ENCODE measurements around the gene SCOC. TPM values are rescaled to one million over a fixed set of nuclear protein-coding genes. Genes with fewer than 3 reads are reported as not detected.

SCOC gene
- total and polyA plus RNA-seq, 9 of the 15 experiments (the other 6 are each of a cell fraction or from before 2014, with no cell fraction given): 16.8 to 110 (median 46.7) TPM

DNA sequence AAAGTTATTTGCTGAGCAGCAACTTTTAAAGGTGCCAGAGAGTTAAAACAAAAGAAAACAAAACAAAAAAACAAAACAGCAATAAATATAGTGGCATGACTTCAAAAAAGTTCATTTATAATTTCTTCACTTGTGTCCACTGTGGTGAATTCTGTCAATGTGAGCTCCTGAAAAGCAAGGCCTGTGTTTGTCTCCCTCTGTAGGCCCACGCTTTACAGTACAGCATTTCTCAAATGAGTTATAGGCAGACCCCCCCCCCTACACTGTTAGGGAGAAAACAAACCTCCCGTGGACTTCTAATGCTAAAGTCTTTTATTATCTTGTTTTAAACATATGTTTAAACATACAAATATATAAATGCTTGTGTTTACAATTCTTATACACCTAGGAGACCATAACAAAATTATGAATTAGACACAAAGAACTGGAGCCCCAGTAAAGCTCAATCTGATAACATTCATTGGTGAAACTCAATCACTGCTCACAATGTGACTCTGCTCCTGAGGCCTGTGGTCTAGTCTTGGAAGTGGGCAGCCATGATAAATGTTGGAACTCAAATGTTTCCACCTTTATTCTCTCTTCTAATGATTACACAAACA, 47.0 kb upstream of the SCOC start:
- no TSS peak for BruUV-seq (replicated peaks)
- no peak for TF ChIP-seq ZNF239 (CRISPR knock-in tag; IDR thresholded peaks at IDR 0.05)
- TF ChIP-seq, protein P1, sequence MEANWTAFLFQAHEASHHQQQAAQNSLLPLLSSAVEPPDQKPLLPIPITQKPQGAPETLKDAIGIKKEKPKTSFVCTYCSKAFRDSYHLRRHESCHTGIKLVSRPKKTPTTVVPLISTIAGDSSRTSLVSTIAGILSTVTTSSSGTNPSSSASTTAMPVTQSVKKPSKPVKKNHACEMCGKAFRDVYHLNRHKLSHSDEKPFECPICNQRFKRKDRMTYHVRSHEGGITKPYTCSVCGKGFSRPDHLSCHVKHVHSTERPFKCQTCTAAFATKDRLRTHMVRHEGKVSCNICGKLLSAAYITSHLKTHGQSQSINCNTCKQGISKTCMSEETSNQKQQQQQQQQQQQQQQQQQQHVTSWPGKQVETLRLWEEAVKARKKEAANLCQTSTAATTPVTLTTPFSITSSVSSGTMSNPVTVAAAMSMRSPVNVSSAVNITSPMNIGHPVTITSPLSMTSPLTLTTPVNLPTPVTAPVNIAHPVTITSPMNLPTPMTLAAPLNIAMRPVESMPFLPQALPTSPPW (CRISPR knock-in tag; IDR thresholded peaks at IDR 0.05): peak; percentile 34
- TF ChIP-seq, protein P2, sequence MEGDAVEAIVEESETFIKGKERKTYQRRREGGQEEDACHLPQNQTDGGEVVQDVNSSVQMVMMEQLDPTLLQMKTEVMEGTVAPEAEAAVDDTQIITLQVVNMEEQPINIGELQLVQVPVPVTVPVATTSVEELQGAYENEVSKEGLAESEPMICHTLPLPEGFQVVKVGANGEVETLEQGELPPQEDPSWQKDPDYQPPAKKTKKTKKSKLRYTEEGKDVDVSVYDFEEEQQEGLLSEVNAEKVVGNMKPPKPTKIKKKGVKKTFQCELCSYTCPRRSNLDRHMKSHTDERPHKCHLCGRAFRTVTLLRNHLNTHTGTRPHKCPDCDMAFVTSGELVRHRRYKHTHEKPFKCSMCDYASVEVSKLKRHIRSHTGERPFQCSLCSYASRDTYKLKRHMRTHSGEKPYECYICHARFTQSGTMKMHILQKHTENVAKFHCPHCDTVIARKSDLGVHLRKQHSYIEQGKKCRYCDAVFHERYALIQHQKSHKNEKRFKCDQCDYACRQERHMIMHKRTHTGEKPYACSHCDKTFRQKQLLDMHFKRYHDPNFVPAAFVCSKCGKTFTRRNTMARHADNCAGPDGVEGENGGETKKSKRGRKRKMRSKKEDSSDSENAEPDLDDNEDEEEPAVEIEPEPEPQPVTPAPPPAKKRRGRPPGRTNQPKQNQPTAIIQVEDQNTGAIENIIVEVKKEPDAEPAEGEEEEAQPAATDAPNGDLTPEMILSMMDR (IDR thresholded peaks at IDR 0.05 in 2 of 3, conservative IDR thresholded peaks at IDR 0.05 in 1 of 3; ENCODE audit: insufficient read depth in 2 of 3, low read depth in 1 of 3, low read length in 3 of 3): peak; percentile 47 to 54 (median 48); a peak in 5 of 6 replicates
- peak; percentile 27 to 42 for TF ChIP-seq RAD21 (CRISPR knock-in tag; conservative IDR thresholded peaks at IDR 0.05 in 1 of 2, IDR thresholded peaks at IDR 0.05 in 1 of 2)
- no peak overlapping the region for H3K4me3 ChIP-seq
- no peaks in the 10 kb centered on the region for H3K9me1 ChIP-seq (ENCODE audit: control insufficient read depth, insufficient read depth, low read length)
- peaks cover 0 to 2% of the 10 kb centered on the region in 2 experiments; a peak in 1 of 5 replicates for H3K4me1 ChIP-seq (replicated peaks in 1 of 2; ENCODE audit: control insufficient read depth in 2 of 2, insufficient read depth in 2 of 2, low read length in 2 of 2)
- DNase-seq (ENCODE audit: extremely low read depth in 1 of 4, low spot score in 3 of 4) (peak; percentile 19 to 48 (median 34)), FAIRE-seq (no peak), ATAC-seq (peak; percentile 83)
- in situ Hi-C loops (cut with MboI) (no loop called here), intact Hi-C loops (cut with micrococcal nuclease) (no loop called here)
- H4K20me1 ChIP-seq (replicated peaks; ENCODE audit: control insufficient read depth, insufficient read depth, low read length): no peaks in the 10 kb centered on the region
- no peak overlapping the region for H2AFZ ChIP-seq (ENCODE audit: low read depth, low read length)
- H3K79me2 ChIP-seq (ENCODE audit: control insufficient read depth, insufficient read depth, low read length): no peaks in the 10 kb centered on the region
- ChIA-PET POLR2A (no interaction called here), CTCF (ENCODE audit: low intra/inter-chr PET ratio) (no interaction called here)
- H3K9me3 ChIP-seq (replicated peaks; ENCODE audit: control insufficient read depth, insufficient read depth, low read depth, low read length): no peaks in the 10 kb centered on the region
- H3K27ac ChIP-seq (ENCODE audit: extremely low read depth, low read depth, low read length): no peak overlapping the region
- no peaks in the 10 kb centered on the region for H3K36me3 ChIP-seq (ENCODE audit: control insufficient read depth, insufficient read depth, low read length)
- no peak overlapping the region for H3K4me2 ChIP-seq (ENCODE audit: insufficient read depth, low read length)
- WGBS (ENCODE audit: insufficient coverage, low coverage, missing lambda C conversion rate): 0% methylated on average over 2 of the region's 2 CpGs
- no peaks in the 10 kb centered on the region for H3K27me3 ChIP-seq (ENCODE audit: control insufficient read depth in 2 of 2, insufficient read depth in 2 of 2, low read length in 2 of 2)
- H3K9ac ChIP-seq (ENCODE audit: insufficient read depth in 1 of 2, low read depth in 2 of 2, low read length in 2 of 2): no peak overlapping the region
